Activated gamma-delta T cell treated with Interleukin-2 at 50 U/mL for 16 hours (primary cell): Measurements from ENCODE around the gene SSBP1.
"Not testable (repeated sequence)": the region's sequence is repeated elsewhere in the genome, so short reads cannot be mapped to it uniquely, and the experiment has no call there.

ENCODE experiments used
- DNase-seq: peaks from one replicate; pipeline ENCODE4 v3.0.0-alpha.2; 2020

The SSBP1 gene

GRCh38 chr7:141737836-141738591 is at the start of gene SSBP1:
TSS of gene SSBP1 (plus strand) at chr7:141738358. CDS start at chr7:141739167, 809 bp downstream.
- peak; percentile 88 for DNase-seq

GRCh38 chr7:141689072-141689825 is 48.9 kb upstream of the SSBP1 start:
- not testable (repeated sequence) for DNase-seq

- DNase-seq = no peak
These were observed 46.6 kb upstream of the SSBP1 start for GRCh38 chr7:141691540-141691939.

GRCh38 chr7:141691961-141692360 is 46.2 kb upstream of the SSBP1 start:
- DNase-seq = no peak

GRCh38 chr7:141693082-141693481 is 45.1 kb upstream of the SSBP1 start:
- no peak for DNase-seq

GRCh38 chr7:141695803-141696289 is 42.3 kb upstream of the SSBP1 start:
- no peak for DNase-seq

DNA sequence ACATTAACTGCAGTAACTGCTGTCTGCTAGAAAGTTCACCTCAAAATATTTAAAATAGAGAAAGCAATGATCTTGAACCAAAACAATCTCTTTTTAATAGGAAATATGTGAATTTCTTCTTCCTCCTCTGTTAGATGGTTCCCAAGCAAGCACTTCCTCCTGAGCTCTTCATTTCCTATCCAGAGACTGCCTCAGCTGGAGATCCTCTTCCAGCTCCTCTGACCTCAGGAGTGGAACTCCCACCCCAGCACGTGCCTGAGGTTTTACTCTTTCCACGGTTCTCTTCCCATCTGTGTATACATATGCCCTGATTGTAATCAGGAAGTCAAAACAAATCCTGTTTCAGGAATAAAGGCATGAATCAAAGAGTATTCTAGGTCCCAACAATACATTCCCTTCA is 41.8 kb upstream of the SSBP1 start:
- DNase-seq = no peak

GRCh38 chr7:141697211-141697871 is 40.8 kb upstream of the SSBP1 start:
- DNase-seq = no peak

GRCh38 chr7:141698247-141699015 is 39.7 kb upstream of the SSBP1 start:
- DNase-seq = no peak

DNA sequence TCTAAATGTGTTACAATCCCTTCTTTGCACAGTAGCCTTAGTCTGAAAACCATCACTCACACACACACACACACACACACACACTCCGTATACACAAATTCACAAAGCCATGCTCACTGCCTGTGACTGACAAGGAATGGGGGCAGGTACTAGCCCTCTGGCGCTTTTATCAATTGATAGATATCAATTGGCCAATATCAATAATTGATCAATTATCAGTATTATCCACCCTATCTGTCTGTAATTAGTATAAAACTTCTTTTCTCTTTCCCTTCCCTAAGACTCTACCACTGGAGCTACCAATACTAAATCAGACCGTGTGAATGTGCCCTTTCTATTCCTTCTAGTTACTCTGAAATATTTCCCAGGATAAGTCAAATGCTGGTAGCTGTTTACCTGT is 38.3 kb upstream of the SSBP1 start:
- no peak for DNase-seq

GRCh38 chr7:141700296-141700847 is 37.8 kb upstream of the SSBP1 start:
- DNase-seq = no peak

DNA sequence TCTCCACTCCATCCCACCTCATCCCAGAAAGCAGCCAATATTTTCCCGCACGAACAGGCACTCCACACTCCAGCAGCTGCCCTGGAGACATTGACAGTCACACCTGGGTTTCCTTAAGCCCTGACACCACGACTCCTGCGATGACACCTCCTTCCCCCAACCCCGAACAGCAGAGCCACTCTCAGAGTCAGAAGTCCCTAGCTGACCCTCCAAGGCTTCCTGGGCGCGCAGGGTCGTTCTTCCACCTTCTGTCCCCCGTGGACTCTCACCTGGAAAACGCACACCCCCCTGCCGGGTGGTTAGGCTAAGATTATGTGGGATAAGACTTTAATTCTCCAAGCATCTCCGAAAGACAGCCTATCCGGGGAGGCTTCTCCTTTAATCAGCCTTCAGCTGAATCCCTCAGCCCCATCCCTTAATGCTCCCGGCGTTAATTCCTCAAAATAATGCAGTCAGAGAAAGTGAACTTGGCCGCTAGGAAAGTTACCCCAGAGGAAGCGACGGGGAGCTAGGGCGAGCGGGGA is 37.2 kb upstream of the SSBP1 start:
- peak; percentile 9 for DNase-seq

DNA sequence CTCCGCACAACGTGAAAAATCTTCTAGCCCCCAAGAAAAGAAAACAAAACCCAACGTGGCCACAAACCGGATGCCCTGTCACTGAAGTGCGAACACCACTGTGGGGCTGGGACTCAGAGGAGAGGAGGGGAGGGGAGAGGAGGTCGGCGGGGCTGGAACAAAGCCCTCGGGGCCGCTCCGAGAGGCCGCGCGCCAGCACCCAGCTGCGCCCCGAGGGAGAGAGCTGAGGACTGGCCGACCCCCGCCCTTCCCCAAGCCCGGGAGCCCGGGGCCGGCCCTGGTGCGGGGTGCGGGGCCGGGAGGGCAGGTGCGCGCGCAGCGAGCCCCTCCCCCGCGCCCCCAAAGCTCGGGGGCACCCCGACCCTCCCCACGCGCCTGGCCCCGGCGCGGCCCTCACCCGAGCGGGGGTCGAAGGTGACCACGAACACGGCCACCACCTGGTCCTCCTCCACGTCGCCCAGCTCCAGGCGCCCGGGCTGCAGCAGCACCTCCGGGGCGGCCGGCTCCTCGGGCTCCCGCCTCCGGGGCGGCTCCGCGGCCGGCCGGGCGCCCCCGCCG is 36.6 kb upstream of the SSBP1 start:
- DNase-seq = peak; percentile 78

DNA sequence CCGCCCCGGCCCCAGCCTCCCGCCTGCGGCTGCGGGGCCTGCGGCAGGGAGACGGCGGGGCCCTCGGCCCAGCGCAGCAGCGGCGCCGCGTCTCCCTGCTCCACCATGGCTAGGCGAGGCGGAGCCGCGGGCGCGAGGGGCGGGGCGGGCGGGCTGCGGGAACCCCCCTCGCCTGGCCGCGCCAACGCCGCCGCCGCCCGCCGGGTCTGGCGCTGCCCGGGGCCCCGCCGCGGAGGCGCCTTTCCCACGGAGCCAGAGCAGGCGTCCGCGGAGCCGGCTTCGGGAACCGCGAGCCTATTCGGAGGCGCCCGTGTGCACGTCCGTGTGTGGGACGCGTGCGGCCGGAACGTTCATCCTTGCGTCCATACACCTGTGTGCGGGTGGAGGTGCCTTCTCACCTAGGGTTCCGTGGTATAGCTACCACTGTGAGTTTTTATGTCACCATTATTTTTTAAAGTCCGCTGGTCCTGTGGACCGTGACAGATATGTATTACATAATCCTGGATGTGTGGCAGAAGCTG is 36.1 kb upstream of the SSBP1 start, which contains the start of gene DENND11:
Gene DENND11, minus strand, starts transcription at position 120 of the 521 bp plus-strand sequence. Its CDS starts 13 bp downstream, at position 107.
- peak; percentile 39 for DNase-seq

- DNase-seq = no peak
These were observed 35.3 kb upstream of the SSBP1 start for GRCh38 chr7:141702892-141703291.

GRCh38 chr7:141704112-141704511 is 34.0 kb upstream of the SSBP1 start:
- no peak for DNase-seq

- DNase-seq = no peak
These were observed 33.4 kb upstream of the SSBP1 start for GRCh38 chr7:141704741-141705140.

GRCh38 chr7:141706239-141707064 is 31.7 kb upstream of the SSBP1 start:
- DNase-seq = no peak

- no peak for DNase-seq
These were observed 29.8 kb upstream of the SSBP1 start, which contains the start of gene WEE2 for GRCh38 chr7:141708351-141708750. TSS of gene WEE2 (plus strand) at chr7:141708353. CDS start at chr7:141708759, 406 bp downstream.

DNA sequence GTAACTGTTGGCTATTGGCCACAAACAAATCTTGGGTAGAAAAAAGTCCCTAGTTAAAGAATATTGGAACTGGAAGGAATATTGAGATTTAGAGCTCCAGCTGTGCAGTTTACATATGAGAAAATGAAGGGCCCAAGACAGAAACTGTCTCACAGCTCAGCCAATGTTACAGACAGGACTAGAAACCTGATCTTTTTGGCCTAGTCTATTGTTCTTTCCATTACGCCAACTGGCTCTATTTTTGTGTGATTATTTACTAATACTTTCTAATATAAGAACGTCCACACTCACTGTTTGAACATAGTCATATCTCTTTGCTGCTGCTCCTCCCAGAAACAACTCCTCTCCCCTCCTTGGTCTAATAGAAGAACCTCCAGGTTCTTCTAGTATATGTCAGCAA is 28.8 kb upstream of the SSBP1 start:
- DNase-seq = no peak
